ENCODE measurements around the gene PHIP. TPM values are rescaled to one million over a fixed set of nuclear protein-coding genes. Genes with fewer than 3 reads are reported as not detected.

PHIP gene
- total RNA-seq, 4 donors from 2014 or later: 12.1 to 34.5 (median 20.7) TPM

DNA sequence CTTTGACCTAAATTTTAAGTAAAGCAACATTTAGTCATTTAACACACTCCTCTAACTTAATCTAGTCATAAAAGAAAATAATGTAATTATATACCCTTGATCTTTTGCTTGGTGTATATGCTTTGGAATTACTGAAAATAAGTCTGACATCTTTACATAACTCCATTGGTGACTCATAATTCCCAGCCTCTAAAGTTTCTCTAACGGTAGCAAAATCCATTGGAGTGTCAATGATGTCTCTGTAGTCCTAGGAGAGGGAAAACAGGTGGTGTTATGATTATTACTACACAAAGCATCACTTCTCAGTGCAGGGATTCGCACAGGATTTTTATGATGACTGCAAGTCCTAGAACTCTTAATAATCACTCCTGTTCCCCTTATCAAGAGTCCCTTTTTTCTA lies 130.5 kb downstream of the PHIP start:
- Histone ChIP-seq H3K27me3 (no peaks in the 10 kb centered on the region), H3K4me1 (no peaks in the 10 kb centered on the region), H3K36me3 (peaks cover 0 to 90% (median 40%) of the 10 kb centered on the region in 4 donors), H3K4me3 (no peak overlapping the region), H3K9me3 (peaks cover 4 to 9% of the 10 kb centered on the region in 2 donors), H3K27ac (no peak overlapping the region)
- DNase-seq: no peak
- WGBS, 2 donors (ENCODE audit: low coverage in 1 of 2): 70 to 77% methylated on average over 2 of the region's 2 CpGs
- TF ChIP-seq EP300 (IDR thresholded peaks at IDR 0.05; ENCODE audit: low read depth): no peak
- TF ChIP-seq, protein P1, sequence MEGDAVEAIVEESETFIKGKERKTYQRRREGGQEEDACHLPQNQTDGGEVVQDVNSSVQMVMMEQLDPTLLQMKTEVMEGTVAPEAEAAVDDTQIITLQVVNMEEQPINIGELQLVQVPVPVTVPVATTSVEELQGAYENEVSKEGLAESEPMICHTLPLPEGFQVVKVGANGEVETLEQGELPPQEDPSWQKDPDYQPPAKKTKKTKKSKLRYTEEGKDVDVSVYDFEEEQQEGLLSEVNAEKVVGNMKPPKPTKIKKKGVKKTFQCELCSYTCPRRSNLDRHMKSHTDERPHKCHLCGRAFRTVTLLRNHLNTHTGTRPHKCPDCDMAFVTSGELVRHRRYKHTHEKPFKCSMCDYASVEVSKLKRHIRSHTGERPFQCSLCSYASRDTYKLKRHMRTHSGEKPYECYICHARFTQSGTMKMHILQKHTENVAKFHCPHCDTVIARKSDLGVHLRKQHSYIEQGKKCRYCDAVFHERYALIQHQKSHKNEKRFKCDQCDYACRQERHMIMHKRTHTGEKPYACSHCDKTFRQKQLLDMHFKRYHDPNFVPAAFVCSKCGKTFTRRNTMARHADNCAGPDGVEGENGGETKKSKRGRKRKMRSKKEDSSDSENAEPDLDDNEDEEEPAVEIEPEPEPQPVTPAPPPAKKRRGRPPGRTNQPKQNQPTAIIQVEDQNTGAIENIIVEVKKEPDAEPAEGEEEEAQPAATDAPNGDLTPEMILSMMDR (IDR thresholded peaks at IDR 0.05): no peak
- TF ChIP-seq POLR2A (IDR thresholded peaks at IDR 0.05): no peak
- no peak for TF ChIP-seq POLR2AphosphoS5 (IDR thresholded peaks at IDR 0.05)
- intact Hi-C loops (cut with DNase I; ENCODE audit: low total_unique reads) (no loop called here), in situ Hi-C loops (cut with MboI; ENCODE audit: low pct_ligation_motif_present in 1 of 4, low pct_unique_long_range_greater_than_20kb in 1 of 4, low sequenced_read_pairs in 3 of 4) (no loop called here)

DNA sequence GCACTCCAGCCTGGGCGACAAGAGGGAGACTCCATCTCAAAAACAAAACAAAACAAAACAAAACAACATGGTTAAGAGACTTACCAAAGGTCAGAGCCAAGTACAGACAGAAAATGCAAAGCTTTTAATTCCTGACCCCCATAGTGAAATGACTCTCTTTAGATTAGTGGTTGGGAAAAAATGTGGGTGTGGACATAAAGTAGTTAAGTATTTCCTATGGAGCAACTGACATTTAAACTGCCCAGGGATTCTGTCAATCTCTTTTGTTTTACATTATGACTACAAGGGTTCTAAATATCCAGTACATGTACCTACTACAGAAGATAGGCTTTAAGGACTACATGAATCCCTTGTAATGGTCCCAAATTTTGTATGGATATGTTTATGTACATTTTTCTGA lies 135.6 kb downstream of the PHIP start:
- TF ChIP-seq EP300 (IDR thresholded peaks at IDR 0.05; ENCODE audit: low read depth) (no peak), POLR2AphosphoS5 (IDR thresholded peaks at IDR 0.05) (no peak)
- TF ChIP-seq, protein P1 (IDR thresholded peaks at IDR 0.05): no peak
- in situ Hi-C loops (cut with MboI; ENCODE audit: low pct_ligation_motif_present in 1 of 4, low pct_unique_long_range_greater_than_20kb in 1 of 4, low sequenced_read_pairs in 3 of 4): no loop called here
- no peak for DNase-seq
- Histone ChIP-seq H3K4me3 (no peak overlapping the region), H3K27me3 (no peaks in the 10 kb centered on the region), H3K4me1 (no peaks in the 10 kb centered on the region), H3K9me3 (no peaks in the 10 kb centered on the region), H3K36me3 (peaks cover 0 to 60% (median 30%) of the 10 kb centered on the region in 4 donors), H3K27ac (no peak overlapping the region)
- intact Hi-C loops (cut with DNase I; ENCODE audit: low total_unique reads): no loop called here
- WGBS, 2 donors (ENCODE audit: low coverage in 1 of 2): 96 to 100% methylated on average over 1 of the region's 1 CpG

DNA sequence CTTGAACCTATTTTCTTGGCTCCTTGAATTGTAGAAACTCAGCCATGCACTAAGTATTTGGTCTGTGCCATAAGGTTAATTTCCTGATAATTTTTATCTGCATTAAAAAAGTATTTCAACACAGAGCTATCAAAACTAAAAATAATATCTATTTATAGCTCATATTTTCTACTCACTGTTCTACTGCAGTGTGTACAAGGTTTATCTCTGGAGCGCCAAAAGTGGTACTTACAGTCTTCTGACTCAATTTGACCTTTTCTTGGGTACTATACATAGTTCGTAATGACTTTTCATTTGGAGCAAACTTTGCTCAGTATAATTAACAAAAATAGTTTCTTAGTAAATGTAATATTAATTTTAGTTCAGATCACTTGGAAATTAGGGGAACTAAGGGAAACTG lies 141.5 kb downstream of the PHIP start:
- in situ Hi-C loops (cut with MboI; ENCODE audit: low pct_ligation_motif_present in 1 of 4, low pct_unique_long_range_greater_than_20kb in 1 of 4, low sequenced_read_pairs in 3 of 4): no loop called here
- Histone ChIP-seq H3K27ac (no peak overlapping the region), H3K4me3 (no peak overlapping the region), H3K27me3 (no peaks in the 10 kb centered on the region), H3K9me3 (no peaks in the 10 kb centered on the region), H3K36me3 (peaks cover 0 to 14% (median 3%) of the 10 kb centered on the region in 4 donors), H3K4me1 (no peaks in the 10 kb centered on the region)
- TF ChIP-seq, protein P1 (IDR thresholded peaks at IDR 0.05): no peak
- TF ChIP-seq EP300 (IDR thresholded peaks at IDR 0.05; ENCODE audit: low read depth) (no peak), POLR2AphosphoS5 (IDR thresholded peaks at IDR 0.05) (no peak), POLR2A (IDR thresholded peaks at IDR 0.05) (no peak)
- intact Hi-C loops (cut with DNase I; ENCODE audit: low total_unique reads): no loop called here
- WGBS, 2 donors (ENCODE audit: low coverage in 1 of 2): 98 to 100% methylated on average over 2 of the region's 2 CpGs
- DNase-seq: no peak

DNA sequence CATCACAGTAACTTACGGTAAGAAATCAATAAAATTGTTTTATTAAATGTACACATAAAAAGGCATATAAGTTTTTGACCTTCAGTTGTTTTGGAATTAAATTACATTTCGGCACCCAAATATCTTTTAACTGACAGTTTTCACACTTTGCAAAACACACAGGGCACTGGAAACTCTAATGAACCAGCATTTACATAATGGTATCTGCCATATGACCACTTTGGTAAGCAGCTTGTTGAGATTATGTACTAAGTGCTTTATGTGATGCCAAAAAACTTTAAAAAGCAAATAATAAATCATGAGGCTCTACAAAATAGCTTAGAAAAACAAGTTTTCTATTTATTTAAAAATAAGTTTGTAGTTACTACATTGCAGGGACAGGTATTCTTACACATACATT lies 142.5 kb downstream of the PHIP start:
- Histone ChIP-seq H3K4me1 (no peaks in the 10 kb centered on the region), H3K36me3 (peaks cover 0 to 7% (median 3%) of the 10 kb centered on the region in 4 donors), H3K9me3 (no peaks in the 10 kb centered on the region), H3K4me3 (no peak overlapping the region), H3K27ac (no peak overlapping the region), H3K27me3 (no peaks in the 10 kb centered on the region)
- no peak for DNase-seq
- in situ Hi-C loops (cut with MboI; ENCODE audit: low pct_ligation_motif_present in 1 of 4, low pct_unique_long_range_greater_than_20kb in 1 of 4, low sequenced_read_pairs in 3 of 4): no loop called here
- 90 to 95% methylated on average over 2 of the region's 2 CpGs for WGBS, 2 donors (ENCODE audit: low coverage in 1 of 2)
- intact Hi-C loops (cut with DNase I; ENCODE audit: low total_unique reads): no loop called here
- TF ChIP-seq POLR2A (IDR thresholded peaks at IDR 0.05) (no peak), POLR2AphosphoS5 (IDR thresholded peaks at IDR 0.05) (no peak)
- TF ChIP-seq, protein P1 (IDR thresholded peaks at IDR 0.05): no peak
